H1 (cell line): Measurements from ENCODE around the gene OSBPL6. TPM values are rescaled to one million over a fixed set of nuclear protein-coding genes. Genes with fewer than 3 reads are reported as not detected.

Experiments used
- CTCF ChIA-PET: fragments of 300-600 bp; sonication (Branson Sonifier 250); formaldehyde crosslinking; loops from one replicate; lab custom pipeline; 2021; ENCODE audit not compliant: partially characterized antibody; lab: Charles Lee
- POLR2A ChIA-PET: fragments of 300-600 bp; sonication (Branson Sonifier 250); formaldehyde crosslinking; loops from one replicate; lab custom pipeline; 2021; ENCODE audit warnings: inconsistent platforms; ENCODE audit not compliant: partially characterized antibody; lab: Charles Lee
- DNase-seq, 2 experiments: peaks; one replicate each; pipeline versions ENCODE4 v3.0.0 to v3.0.0-alpha.2; 2010 to 2022; ENCODE audit warnings: low spot score in 2 of 2, low read depth in 1 of 2, mixed read lengths in 1 of 2
- FAIRE-seq: peaks from 2 replicates; lab custom pipeline; 2011; peaks lifted over from hg19 to GRCh38; lab: Jason Lieb, UNC
- H2AFZ ChIP-seq: 2 replicates; pipeline ENCODE4 v1.8.1; 2012; ENCODE audit warnings: low read length, inconsistent platforms
- H2AK5ac ChIP-seq: 2 replicates; pipeline ENCODE4 v1.6.1; 2013; ENCODE audit warnings: low read depth, low read length
- H2BK120ac ChIP-seq: replicated peaks from 2 replicates; pipeline ENCODE3; 2013; ENCODE audit warnings: low read depth, low read length, inconsistent platforms
- H2BK12ac ChIP-seq: 2 replicates; pipeline ENCODE4 v1.6.1; 2013; ENCODE audit warnings: low read depth, low read length
- H2BK15ac ChIP-seq: 2 replicates; pipeline ENCODE4 v1.6.1; 2013; ENCODE audit warnings: low read length
- H2BK20ac ChIP-seq: 2 replicates; pipeline ENCODE4 v1.6.1; 2013; ENCODE audit warnings: low read length
- H2BK5ac ChIP-seq: 2 replicates; pipeline ENCODE4 v1.6.1; 2013; ENCODE audit warnings: low read depth, low read length
- H3K14ac ChIP-seq: 2 replicates; pipeline ENCODE4 v1.6.1; 2013; ENCODE audit warnings: inconsistent platforms; ENCODE audit not compliant: insufficient read length
- H3K18ac ChIP-seq: 2 replicates; pipeline ENCODE4 v1.6.1; 2013; ENCODE audit warnings: low read length; ENCODE audit errors: extremely low read depth
- H3K23ac ChIP-seq: 2 replicates; pipeline ENCODE4 v1.6.1; 2013; ENCODE audit warnings: inconsistent platforms; ENCODE audit not compliant: insufficient read length
- H3K23me2 ChIP-seq: 2 replicates; pipeline ENCODE4 v1.6.1; 2013; ENCODE audit warnings: low read depth, low read length
- H3K27ac ChIP-seq: 2 replicates; pipeline ENCODE4 v1.6.1; 2011; ENCODE audit warnings: low read depth, low read length, inconsistent platforms
- H3K27me3 ChIP-seq, 4 experiments: replicated peaks in 1 of 4; 1 replicate in 1 of 4; 2 replicates in 3 of 4; pipeline versions ENCODE4 v1.6.1 to v1.8.1; 2011 to 2013; ENCODE audit warnings: low read length in 3 of 4, mild to moderate bottlenecking in 3 of 4, inconsistent platforms in 2 of 4, mixed read lengths in 2 of 4, moderate library complexity in 1 of 4; ENCODE audit not compliant: control insufficient read depth in 3 of 4, insufficient read depth in 3 of 4; ENCODE audit errors: extremely low read depth in 1 of 4
- H3K36me3 ChIP-seq, 4 experiments: 2 replicates each; pipeline versions ENCODE4 v1.6.1 to v1.8.1; 2011 to 2013; ENCODE audit warnings: mild to moderate bottlenecking in 4 of 4, low read length in 3 of 4, moderate library complexity in 2 of 4, control low read depth in 1 of 4, inconsistent platforms in 1 of 4; ENCODE audit not compliant: insufficient read depth in 4 of 4, control insufficient read depth in 2 of 4
- H3K4ac ChIP-seq: replicated peaks from 2 replicates; pipeline ENCODE3; 2013; ENCODE audit warnings: low read length, low read depth, mixed read lengths, inconsistent platforms; ENCODE audit not compliant: insufficient read length
- H3K4me1 ChIP-seq, 4 experiments: replicated peaks in 1 of 4; 1 replicate in 1 of 4; 2 replicates in 3 of 4; pipeline versions ENCODE4 v1.6.1 to v1.8.1; 2011 to 2013; ENCODE audit warnings: low read length in 3 of 4, inconsistent platforms in 2 of 4, mixed read lengths in 1 of 4; ENCODE audit not compliant: insufficient read depth in 4 of 4, control insufficient read depth in 3 of 4
- H3K4me2 ChIP-seq, 2 experiments: 2 replicates each; pipeline versions ENCODE4 v1.6.1 to v1.8.1; 2011 to 2013; ENCODE audit warnings: low read depth in 2 of 2, low read length in 2 of 2, control low read depth in 1 of 2, inconsistent platforms in 1 of 2, mild to moderate bottlenecking in 1 of 2; ENCODE audit not compliant: insufficient read depth in 1 of 2
- H3K4me3 ChIP-seq, 4 experiments: fragments of 200-600, 300-600 bp in 1 of 4; sonication (generic), shearing (Covaris generic), sonication (Bioruptor Twin) in 1 of 4; 2 replicates each; pipeline versions ENCODE4 v1.5.1 to v1.8.1; 2011 to 2016; ENCODE audit warnings: low read length in 4 of 4, low read depth in 3 of 4, control low read depth in 2 of 4, inconsistent platforms in 2 of 4, mild to moderate bottlenecking in 2 of 4, mixed read lengths in 1 of 4, moderate library complexity in 1 of 4; ENCODE audit not compliant: insufficient read depth in 2 of 4; ENCODE audit errors: extremely low read depth in 1 of 4
- H3K56ac ChIP-seq: replicated peaks from 2 replicates; pipeline ENCODE3; 2013; ENCODE audit warnings: low read depth, mild to moderate bottlenecking, mixed read lengths, low read length, inconsistent platforms; ENCODE audit not compliant: insufficient read length
- H3K79me1 ChIP-seq: 2 replicates; pipeline ENCODE4 v1.6.1; 2013; ENCODE audit warnings: low read depth, low read length, control low read depth
- H3K79me2 ChIP-seq, 2 experiments: 2 replicates each; pipeline versions ENCODE4 v1.6.1 to v1.8.1; 2012 to 2013; ENCODE audit warnings: low read length in 2 of 2, mild to moderate bottlenecking in 2 of 2, inconsistent platforms in 1 of 2; ENCODE audit not compliant: insufficient read depth in 2 of 2, control insufficient read depth in 1 of 2
- H3K9ac ChIP-seq, 4 experiments: replicated peaks in 1 of 4; 1 replicate in 1 of 4; 2 replicates in 3 of 4; pipeline versions ENCODE4 v1.6.1 to v1.8.1; 2011 to 2013; ENCODE audit warnings: low read depth in 3 of 4, low read length in 3 of 4, control low read depth in 2 of 4, mild to moderate bottlenecking in 2 of 4, moderate library complexity in 2 of 4, inconsistent platforms in 1 of 4; ENCODE audit errors: extremely low read depth in 1 of 4
- H3K9me3 ChIP-seq, 2 experiments: 2 replicates each; pipeline versions ENCODE4 v1.6.1 to v1.8.1; 2012 to 2013; ENCODE audit warnings: mild to moderate bottlenecking in 2 of 2, moderate library complexity in 2 of 2, control low read depth in 1 of 2, inconsistent platforms in 1 of 2, low read depth in 1 of 2, low read length in 1 of 2, mixed read lengths in 1 of 2; ENCODE audit not compliant: insufficient read depth in 2 of 2
- H4K20me1 ChIP-seq, 2 experiments: replicated peaks in 1 of 2; 2 replicates each; pipeline versions ENCODE3 to v1.8.1; 2011 to 2013; ENCODE audit warnings: inconsistent platforms in 2 of 2, low read length in 2 of 2, mild to moderate bottlenecking in 1 of 2; ENCODE audit not compliant: insufficient read depth in 2 of 2, control insufficient read depth in 1 of 2
- H4K5ac ChIP-seq: 2 replicates; pipeline ENCODE4 v1.6.1; 2013; ENCODE audit warnings: low read length, low read depth, mixed read lengths, inconsistent platforms; ENCODE audit not compliant: insufficient read length
- H4K8ac ChIP-seq: 2 replicates; pipeline ENCODE4 v1.8.0; 2013; ENCODE audit warnings: mild to moderate bottlenecking, moderate library complexity, low read length, inconsistent platforms; ENCODE audit not compliant: insufficient read depth; ENCODE audit errors: extremely low read depth
- H4K91ac ChIP-seq: replicated peaks from 2 replicates; pipeline ENCODE3; 2013; ENCODE audit warnings: low read length, mixed read lengths, inconsistent platforms; ENCODE audit not compliant: insufficient read length
- BCL11A ChIP-seq, 2 experiments: IDR thresholded peaks; one replicate each; pipeline ENCODE4 v1.6.1; 2011; ENCODE audit warnings: low read depth in 2 of 2, low read length in 2 of 2, mild to moderate bottlenecking in 2 of 2
- CEBPB ChIP-seq: IDR thresholded peaks from 2 replicates; pipeline ENCODE4 v1.6.1; 2012; ENCODE audit warnings: low read depth, low read length
- EP300 ChIP-seq, 2 experiments: IDR thresholded peaks; 1 replicate in 1 of 2; 2 replicates in 1 of 2; pipeline ENCODE4 v1.6.1; 2011 to 2012; ENCODE audit warnings: low read depth in 2 of 2, low read length in 2 of 2, mild to moderate bottlenecking in 2 of 2, borderline replicate concordance in 1 of 2, inconsistent platforms in 1 of 2, moderate library complexity in 1 of 2
- EZH2 ChIP-seq: fragments of 200-600 bp; sonication (generic); IDR thresholded peaks from 2 replicates; pipeline ENCODE4 v1.7.1; 2012; ENCODE audit warnings: low read depth, mild to moderate bottlenecking, moderate library complexity, low read length, inconsistent platforms; ENCODE audit not compliant: severe bottlenecking
- MAFK ChIP-seq: IDR thresholded peaks from 2 replicates; pipeline ENCODE4 v1.6.1; 2012; ENCODE audit warnings: low read depth, mild to moderate bottlenecking, improper control_type of control experiment, low read length
- SIRT6 ChIP-seq: IDR thresholded peaks from one replicate; pipeline ENCODE4 v1.7.1; 2012; ENCODE audit warnings: low read length, inconsistent platforms
- TAF1 ChIP-seq: IDR thresholded peaks from 2 replicates; pipeline ENCODE4 v1.6.1; 2011; ENCODE audit warnings: mild to moderate bottlenecking, low read depth, low read length
- TEAD4 ChIP-seq: IDR thresholded peaks from 2 replicates; pipeline ENCODE4 v1.6.1; 2012; ENCODE audit warnings: low read depth, low read length, inconsistent platforms, mixed read lengths
- WGBS, 2 experiments: shearing (Covaris generic) in 1 of 2; methylation state at CpG; one replicate each; pipeline versions ENCODE4 v1.1.6 to v1.1.7; 2013 to 2015; ENCODE audit warnings: low lambda C conversion rate in 2 of 2, mixed read lengths in 2 of 2, inconsistent platforms in 1 of 2, low coverage in 1 of 2, missing lambda C conversion rate in 1 of 2; ENCODE audit not compliant: insufficient replicate concordance in 2 of 2, insufficient coverage in 1 of 2, insufficient read length in 1 of 2; ENCODE audit errors: extremely low coverage in 1 of 2, missing lambda C conversion rate in 1 of 2; 5-methylcytosine and 5-hydroxymethylcytosine counted together
- polyA plus RNA-seq, 7 experiments: library from polyadenylated mRNA; depleted of rRNA in 3 of 7; stranded (reverse) in 5 of 7; unstranded in 2 of 7; fragments of >200 nt in 5 of 7; fragments of 200-250 nt in 2 of 7; gene quantifications; 1 replicate in 5 of 7; 2 replicates in 1 of 7; 4 replicates in 1 of 7; pipeline versions ENCODE4 v1.2.1 to v1.2.3, GENCODE V29; 2011 to 2013; ENCODE audit warnings: missing spikeins in 2 of 7, mixed read lengths in 2 of 7
- total RNA-seq: library from RNA; stranded (reverse); fragmentation: NEBNext Ultra II Directional; extraction: Animal tissue kit (Norgen Biotek cat#: 25700); gene quantifications from 2 replicates; pipeline ENCODE4 v1.2.1, GENCODE V29; 2021

Gene OSBPL6
- total and polyA plus RNA-seq, 2 of the 8 experiments (the other 6 are each of a cell fraction or from before 2014, with no cell fraction given): 1.7 to 5.6 TPM

DNA sequence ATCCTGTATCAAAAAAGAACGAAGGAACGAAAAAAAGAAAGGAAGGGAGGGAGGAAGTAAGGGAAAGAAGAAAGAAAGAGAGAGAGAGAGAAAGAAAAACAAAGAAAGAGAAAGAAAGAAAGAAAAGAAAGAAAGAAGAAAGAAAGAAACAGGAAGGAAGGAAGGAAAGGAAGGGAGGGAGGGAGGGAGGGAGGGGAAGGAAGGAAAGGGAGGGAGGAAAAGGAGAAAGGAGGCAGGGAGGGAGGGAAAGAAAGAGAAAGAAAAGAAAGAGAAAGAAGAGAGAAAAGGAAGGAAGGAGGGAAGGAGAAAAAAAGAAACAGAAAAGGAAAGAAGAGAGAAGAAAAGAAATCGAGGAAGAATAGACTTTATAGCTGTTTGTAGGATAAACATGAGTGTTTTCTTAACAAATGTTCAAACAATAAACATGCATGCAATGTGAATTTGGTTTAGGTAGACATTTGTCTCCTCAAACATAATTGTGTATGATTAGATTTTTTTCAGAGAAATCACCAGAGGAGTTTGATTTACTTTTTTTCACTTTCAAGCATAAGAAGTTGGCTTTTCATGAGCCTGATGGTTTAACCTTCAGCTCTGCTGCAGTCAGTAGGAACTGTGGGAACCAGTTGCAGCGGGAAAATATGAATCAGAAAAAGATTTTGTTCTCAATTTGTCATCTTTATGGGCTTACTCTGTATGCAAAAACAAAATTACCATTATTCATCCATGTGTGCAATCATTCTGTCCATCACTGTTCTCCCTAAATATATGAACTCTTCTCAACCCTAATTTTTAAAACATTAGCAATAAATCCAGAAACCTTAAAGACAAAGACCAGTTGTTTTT, 185.1 kb downstream of the OSBPL6 start:
- Histone ChIP-seq H2BK120ac (no peak overlapping the region), H2AK5ac (no peak overlapping the region), H4K5ac (no peak overlapping the region), H3K79me2 (no peaks in the 10 kb centered on the region), H3K4me3 (no peak overlapping the region), H3K23ac (no peak overlapping the region), H4K91ac (no peak overlapping the region), H3K4me2 (no peak overlapping the region), H3K79me1 (no peaks in the 10 kb centered on the region), H2BK20ac (no peak overlapping the region), H3K4me1 (no peaks in the 10 kb centered on the region), H3K14ac (no peak overlapping the region), H4K20me1 (no peaks in the 10 kb centered on the region), H2AFZ (no peak overlapping the region), H3K4ac (no peak overlapping the region), H3K18ac (no peak overlapping the region), H3K27ac (no peak overlapping the region), H2BK5ac (no peak overlapping the region), H3K27me3 (no peaks in the 10 kb centered on the region), H2BK12ac (no peak overlapping the region), H4K8ac (no peak overlapping the region), H3K9me3 (no peaks in the 10 kb centered on the region), H3K56ac (no peak overlapping the region), H3K9ac (no peak overlapping the region), H3K36me3 (no peaks in the 10 kb centered on the region), H2BK15ac (no peak overlapping the region), H3K23me2 (no peaks in the 10 kb centered on the region)
- POLR2A ChIA-PET: no interaction called here
- WGBS, 2 experiments: 89% methylated on average over 3 of the region's 4 CpGs; no CpG with 5 or more reads in 1 of the 2 experiments
- FAIRE-seq (no peak), DNase-seq (no peak)
- CTCF ChIA-PET: interaction anchor here (0.6 to 2.0 kb wide), 4 partner anchors 12 to 267 kb away, joined by 3 to 6 read pairs (median 3); partner anchors contain the start of gene RBM45
- TF ChIP-seq SIRT6 (no peak), TEAD4 (no peak), EP300 (IDR thresholded peaks at IDR 0.05; ENCODE audit: borderline replicate concordance in 1 of 2, low read depth in 2 of 2, low read length in 2 of 2) (no peak), CEBPB (no peak), BCL11A (IDR thresholded peaks at IDR 0.05; ENCODE audit: low read depth in 2 of 2, low read length in 2 of 2) (no peak), TAF1 (no peak), EZH2 (no peak), MAFK (no peak)
